Tibial nerve (tissue), 4 donors: ENCODE data around the gene ROGDI.
"Not testable (repeated sequence)": the region's sequence is repeated elsewhere in the genome, so short reads cannot be mapped to it uniquely, and the experiment has no call there.

Experiments used
- EP300 ChIP-seq, 2 donors: sonication (generic); formaldehyde crosslinking; IDR thresholded peaks; one replicate each; pipeline ENCODE4 v1.6.1; 2017; ENCODE audit warnings: antibody characterized with exemption in 2 of 2, mild to moderate bottlenecking in 1 of 2
- POLR2A ChIP-seq, 2 donors: fragments of 450-650 bp; IDR thresholded peaks; one replicate each; pipeline ENCODE4 v1.6.1; 2017; ENCODE audit warnings: antibody characterized with exemption in 2 of 2, mild to moderate bottlenecking in 2 of 2, moderate library complexity in 2 of 2
- TF ChIP-seq, protein P1 (sequence below), 5 experiments: fragments of 200-600 bp in 3 of 5; fragments of 450-650 bp in 2 of 5; sonication (generic) in 3 of 5; IDR thresholded peaks; one replicate each; pipeline ENCODE4 v1.5.1; 2016 to 2019; ENCODE audit warnings: antibody characterized with exemption in 5 of 5, mild to moderate bottlenecking in 3 of 5, moderate library complexity in 2 of 5

DNA sequence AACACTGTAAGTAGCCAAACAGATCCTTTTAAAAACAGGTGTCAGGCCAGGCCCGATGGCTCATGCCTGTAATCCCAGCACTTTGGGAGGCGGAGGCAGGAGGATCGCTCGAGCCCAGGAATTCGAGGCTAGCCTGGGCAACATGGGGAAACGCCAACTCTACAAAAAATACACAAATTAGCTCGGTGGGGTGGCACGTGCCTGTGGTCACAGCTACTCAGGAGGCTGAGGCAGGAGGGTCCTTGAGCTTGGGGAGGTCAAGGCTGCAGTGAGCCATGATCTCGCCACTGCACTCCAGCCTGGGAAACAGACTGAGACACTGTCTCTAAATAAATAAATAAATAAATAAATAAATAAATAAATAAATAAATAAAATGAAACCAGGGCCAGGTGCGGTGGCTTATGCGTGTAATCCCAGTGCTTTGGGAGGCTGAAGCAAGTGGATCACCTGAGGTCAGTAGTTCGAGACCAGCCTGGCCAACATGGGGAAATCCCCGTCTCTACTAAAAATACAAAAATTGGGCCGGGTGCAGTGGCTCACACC is 17.9 kb downstream of the ROGDI start:
- TF ChIP-seq, protein P1, sequence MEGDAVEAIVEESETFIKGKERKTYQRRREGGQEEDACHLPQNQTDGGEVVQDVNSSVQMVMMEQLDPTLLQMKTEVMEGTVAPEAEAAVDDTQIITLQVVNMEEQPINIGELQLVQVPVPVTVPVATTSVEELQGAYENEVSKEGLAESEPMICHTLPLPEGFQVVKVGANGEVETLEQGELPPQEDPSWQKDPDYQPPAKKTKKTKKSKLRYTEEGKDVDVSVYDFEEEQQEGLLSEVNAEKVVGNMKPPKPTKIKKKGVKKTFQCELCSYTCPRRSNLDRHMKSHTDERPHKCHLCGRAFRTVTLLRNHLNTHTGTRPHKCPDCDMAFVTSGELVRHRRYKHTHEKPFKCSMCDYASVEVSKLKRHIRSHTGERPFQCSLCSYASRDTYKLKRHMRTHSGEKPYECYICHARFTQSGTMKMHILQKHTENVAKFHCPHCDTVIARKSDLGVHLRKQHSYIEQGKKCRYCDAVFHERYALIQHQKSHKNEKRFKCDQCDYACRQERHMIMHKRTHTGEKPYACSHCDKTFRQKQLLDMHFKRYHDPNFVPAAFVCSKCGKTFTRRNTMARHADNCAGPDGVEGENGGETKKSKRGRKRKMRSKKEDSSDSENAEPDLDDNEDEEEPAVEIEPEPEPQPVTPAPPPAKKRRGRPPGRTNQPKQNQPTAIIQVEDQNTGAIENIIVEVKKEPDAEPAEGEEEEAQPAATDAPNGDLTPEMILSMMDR (IDR thresholded peaks at IDR 0.05): not testable (repeated sequence)
- not testable (repeated sequence) for TF ChIP-seq EP300, POLR2A (IDR thresholded peaks at IDR 0.05)
